Activated CD4-positive, alpha-beta T cell treated with anti-CD3 and anti-CD28 coated beads for 4 hours (primary cell): ENCODE results near the gene USP21.
A peak's percentile ranks its signal among the peaks of the same experiment; 100 is the strongest.
"Not testable (repeated sequence)": the region's sequence is repeated elsewhere in the genome, so short reads cannot be mapped to it uniquely, and the experiment has no call there.

ENCODE experiments used
- DNase-seq, 2 donors: peaks; one replicate each; pipeline ENCODE4 v3.0.0-alpha.2; 2020

Gene USP21, protein sequence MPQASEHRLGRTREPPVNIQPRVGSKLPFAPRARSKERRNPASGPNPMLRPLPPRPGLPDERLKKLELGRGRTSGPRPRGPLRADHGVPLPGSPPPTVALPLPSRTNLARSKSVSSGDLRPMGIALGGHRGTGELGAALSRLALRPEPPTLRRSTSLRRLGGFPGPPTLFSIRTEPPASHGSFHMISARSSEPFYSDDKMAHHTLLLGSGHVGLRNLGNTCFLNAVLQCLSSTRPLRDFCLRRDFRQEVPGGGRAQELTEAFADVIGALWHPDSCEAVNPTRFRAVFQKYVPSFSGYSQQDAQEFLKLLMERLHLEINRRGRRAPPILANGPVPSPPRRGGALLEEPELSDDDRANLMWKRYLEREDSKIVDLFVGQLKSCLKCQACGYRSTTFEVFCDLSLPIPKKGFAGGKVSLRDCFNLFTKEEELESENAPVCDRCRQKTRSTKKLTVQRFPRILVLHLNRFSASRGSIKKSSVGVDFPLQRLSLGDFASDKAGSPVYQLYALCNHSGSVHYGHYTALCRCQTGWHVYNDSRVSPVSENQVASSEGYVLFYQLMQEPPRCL

GRCh38 chr1:161159087-161159912 lies at the start of gene USP21:
USP21 (plus strand) TSS chr1:161159500; CDS start chr1:161160641, 1,141 bp downstream.
- peak; percentile 88 to 92 for DNase-seq

DNA sequence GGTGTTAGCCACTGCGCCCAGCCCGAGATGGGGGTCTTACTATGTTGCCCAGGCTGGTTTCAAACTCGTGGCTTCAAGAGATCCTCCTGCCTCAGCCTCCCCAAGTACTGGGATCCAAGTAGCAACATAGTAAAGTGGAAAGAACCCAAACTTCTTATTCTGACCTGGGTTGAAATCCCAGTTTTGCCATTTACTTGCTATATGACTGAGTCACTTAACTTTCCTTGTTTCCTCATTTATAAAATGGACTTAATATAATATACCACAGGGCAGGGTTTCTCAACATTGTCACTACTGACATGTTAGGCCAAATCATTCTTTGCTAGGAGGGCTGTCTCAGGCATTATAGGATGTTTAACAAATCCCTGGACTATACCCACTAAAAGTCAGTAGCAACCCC lies 48.2 kb upstream of the USP21 start:
- no peak for DNase-seq

GRCh38 chr1:161111527-161111926 lies 47.8 kb upstream of the USP21 start:
- no peak for DNase-seq

DNA sequence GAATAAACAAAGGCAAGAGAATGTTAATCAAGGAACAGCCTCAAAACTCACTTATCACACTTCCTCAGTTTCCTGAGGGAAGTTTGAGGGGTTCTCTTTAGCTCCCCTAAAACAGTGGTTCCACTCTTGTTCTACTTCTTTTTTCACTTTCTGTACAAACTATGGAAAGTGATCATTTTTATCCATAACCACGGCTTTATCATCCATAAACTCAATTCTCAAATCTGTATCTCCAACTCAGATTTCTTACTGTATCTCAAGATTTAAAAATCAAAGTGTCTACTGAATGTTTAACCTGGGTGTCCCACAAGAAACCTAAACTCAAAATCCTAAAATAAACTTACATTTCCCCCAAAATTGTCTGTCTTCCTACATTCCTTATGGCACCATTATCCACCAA lies 45.4 kb upstream of the USP21 start:
- DNase-seq, result no peak

DNA sequence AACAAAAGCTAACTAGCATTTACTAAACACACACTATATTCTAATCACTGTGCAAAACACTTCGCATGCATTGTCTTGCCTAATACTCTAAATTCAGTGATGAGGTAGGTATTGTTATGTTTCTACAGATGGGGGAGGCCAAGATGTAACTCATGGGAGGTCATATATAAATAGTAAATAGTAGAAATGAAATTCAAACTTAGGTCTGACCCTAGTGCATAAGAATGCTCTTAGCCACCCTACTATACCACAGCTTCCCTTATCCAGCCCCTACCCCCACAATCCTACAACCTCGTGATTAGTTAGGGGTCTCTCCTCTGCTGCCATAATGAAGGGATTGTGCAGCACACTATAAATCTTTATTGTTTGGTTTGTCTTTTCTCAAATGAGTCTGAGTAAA lies 44.7 kb upstream of the USP21 start:
- no peak for DNase-seq

GRCh38 chr1:161115132-161115711 lies 44.1 kb upstream of the USP21 start:
- peak; percentile 30 to 37 for DNase-seq

DNA sequence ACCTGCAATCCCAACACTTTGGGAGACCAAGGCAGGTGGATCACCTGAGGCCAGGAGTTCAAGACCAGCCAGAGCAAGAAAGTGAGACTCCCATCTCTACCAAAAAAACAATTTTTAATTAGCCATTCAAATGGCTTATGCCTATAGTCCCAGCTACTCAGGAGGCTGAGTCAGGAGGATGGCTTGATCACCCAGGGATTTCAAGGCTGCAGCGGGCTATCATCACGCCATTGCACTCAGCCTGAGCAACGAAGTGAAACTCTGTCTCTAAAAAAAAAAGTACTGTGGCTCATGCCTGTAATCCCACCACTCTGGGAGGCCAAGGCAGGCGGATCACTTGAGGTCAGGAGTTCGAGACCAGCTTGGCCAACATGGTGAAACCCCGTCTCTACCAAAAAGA lies 43.3 kb upstream of the USP21 start:
- DNase-seq, result not testable (repeated sequence)

DNA sequence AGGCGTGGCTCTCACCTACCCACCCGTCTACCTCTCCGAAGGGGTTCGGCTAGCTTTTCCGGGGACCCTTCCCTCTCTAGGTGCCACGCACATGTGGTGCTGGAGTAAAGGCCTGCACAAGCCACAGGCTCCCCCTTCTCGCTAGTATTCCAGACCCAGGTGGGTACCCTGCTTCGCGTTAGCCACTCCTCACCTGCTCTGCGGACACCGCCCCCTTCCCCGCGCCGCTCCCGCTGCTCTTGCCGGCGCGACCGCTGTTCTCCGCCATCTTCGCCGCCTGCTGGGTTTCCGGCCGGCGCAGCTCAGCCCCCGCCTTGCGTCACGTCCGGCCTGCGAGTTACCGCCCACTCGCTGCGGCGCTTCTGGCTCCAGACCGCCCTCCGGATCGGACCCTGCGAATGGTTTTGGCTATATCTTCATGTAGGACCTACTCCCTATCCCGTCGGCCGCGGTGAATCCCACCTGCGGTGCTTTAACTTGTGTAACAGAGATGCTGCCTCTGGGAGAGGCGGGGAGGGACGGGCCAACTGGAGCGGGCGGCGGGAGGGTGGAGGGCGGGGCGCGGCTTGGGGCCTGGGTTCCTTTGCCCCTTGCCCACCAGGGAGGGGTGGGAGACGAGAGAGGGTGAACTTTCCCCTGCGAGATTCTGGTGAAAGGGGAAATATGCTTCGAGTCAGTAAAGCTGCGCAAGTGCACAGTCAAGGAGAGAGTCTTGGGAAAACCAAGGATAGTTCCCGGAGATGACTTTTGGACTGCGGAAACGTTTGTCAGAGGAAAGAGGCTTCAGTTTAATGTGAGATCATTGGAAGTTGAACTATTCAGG lies 41.3 kb upstream of the USP21 start, which contains the start of the genes NIT1 and PFDN2:
NIT1 (plus strand) TSS at position 347 of the 823 bp plus-strand sequence; CDS start at position 419, 72 bp downstream.
PFDN2 (minus strand) TSS at position 279 of the 823 bp plus-strand sequence; CDS start at position 268, 11 bp downstream.
- peak; percentile 82 to 85 for DNase-seq

GRCh38 chr1:161119092-161119903 lies 40.0 kb upstream of the USP21 start:
- peak; percentile 63 to 73 for DNase-seq

GRCh38 chr1:161121042-161121650 lies 38.2 kb upstream of the USP21 start:
- DNase-seq, result no peak

DNA sequence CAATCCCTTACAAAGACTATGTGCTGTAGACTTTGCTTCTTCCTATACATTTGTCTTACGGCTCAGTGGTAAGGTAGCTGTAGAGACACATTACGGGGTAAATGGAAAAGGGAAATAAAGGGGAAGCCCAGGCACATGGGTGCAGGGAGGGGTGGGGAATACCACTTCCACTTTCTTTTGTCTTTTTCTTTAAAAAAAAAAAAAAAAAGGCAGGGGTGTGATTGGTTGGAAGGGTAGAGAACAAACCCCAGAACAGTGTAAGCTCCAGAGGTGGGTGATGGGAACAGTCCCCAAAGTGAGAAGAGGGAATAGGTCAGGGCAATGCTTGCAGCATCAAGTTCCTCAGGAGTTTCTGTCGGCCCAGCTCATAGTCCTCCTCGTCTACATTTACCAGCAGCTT lies 37.5 kb upstream of the USP21 start:
- DNase-seq, result no peak

DNA sequence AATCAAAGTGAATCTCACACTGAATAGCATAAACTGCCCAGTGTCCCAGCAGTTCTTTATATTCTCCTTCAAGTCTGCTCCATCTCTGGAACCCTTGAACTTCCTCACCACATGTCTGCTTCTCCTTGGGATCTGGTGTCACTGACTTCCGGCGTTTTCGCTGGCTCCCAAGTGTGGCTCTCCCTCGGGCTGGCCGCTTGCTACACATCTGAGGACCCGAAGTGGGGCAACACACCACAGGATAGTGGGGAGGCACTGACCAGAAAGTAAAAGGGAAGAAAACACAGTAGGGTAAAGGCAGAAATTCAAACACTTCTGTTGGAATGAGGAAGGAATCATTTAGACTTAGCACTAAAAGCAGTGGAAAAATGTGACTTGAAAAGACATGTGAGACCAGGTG lies 36.3 kb upstream of the USP21 start:
- no peak for DNase-seq

GRCh38 chr1:161127649-161128048 lies 31.7 kb upstream of the USP21 start:
- DNase-seq, result no peak

DNA sequence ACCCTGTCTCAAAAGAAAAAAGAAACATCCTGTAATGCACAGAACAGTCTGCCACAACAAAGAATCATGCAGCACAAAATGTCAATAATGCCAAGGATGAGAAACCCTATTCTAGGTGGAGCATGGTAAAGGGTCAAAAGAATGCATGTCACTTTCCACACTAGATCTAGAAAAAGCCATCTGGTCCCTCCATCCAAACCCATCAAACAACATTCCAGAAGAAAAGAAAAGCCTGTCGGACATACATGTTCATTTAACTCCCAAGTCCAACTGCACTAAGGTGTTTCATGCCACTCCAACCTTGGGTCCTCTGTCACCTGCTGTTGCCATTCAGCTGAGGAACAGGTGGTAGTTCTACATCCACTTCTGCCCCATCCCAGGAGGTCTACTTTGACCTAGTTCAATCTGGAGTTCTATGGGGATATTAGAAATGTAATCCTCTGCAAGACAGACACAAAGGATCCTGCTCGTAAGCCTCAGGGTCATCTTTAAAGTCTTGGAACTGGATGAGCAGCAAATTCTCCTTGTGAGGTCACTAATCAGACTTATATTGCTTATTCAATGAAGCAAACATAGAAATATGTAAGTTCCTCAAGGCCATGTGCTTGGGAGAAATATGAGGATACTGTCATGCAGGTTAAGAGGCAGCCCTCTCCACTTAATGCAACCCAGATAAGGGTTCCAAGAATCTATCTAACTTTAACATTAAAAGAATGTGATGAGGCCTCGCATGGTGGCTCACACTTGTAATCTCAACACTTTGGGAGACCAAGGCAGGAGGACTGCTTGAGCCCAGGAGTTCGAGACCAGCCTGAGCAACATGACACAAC lies 30.5 kb upstream of the USP21 start:
- DNase-seq, result no peak

GRCh38 chr1:161130266-161130665 lies 29.0 kb upstream of the USP21 start:
- no peak for DNase-seq

DNA sequence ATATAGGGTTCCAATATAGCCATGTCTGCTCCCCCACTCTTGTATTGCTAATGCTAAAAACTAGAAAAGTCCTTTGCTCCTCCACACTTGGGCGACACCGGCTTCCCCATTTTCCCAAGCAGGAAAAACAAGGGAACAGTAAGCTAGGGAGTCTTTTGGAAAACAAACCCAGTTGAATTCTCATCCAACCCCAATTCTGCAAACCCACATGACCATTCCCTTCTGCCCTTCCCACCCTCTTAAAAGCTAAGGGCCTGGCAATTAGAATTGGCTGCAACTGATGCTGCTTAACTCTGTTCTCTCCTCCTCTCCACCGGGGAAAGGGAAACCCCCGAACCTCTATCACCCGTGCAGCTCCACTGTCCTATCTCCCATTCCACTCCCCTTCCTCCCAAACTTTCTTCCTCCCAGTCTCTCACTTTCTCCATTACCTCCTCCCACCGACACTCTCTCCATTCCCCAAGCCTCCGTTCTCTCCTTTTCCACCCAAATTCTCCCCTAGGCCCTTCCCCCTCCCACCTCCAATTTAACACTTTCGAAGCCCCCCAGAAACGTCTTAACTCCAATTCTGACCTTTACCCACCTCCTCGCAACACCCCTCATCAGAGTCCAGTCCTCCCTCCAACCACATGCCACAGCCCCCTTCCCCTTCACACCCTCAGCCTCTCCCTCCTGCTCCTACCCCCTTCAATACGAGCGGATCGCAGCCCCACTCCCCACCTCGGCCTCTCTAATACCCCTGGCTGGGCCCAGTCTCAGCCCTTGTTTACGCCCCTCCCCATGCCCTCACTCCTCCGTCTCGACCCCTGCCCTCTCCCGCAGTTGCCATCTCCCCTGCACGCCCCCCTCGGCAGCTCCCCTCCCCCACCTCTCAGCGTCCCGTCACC lies 27.5 kb upstream of the USP21 start:
- no peak for DNase-seq

- DNase-seq, result peak; percentile 89 to 92
Observed at GRCh38 chr1:161132410-161133219, 26.7 kb upstream of the USP21 start, which contains the start of gene DEDD. DEDD (minus strand) TSS chr1:161132667; CDS start chr1:161124462, 8,205 bp downstream.
